ENCODE results near the gene TNFRSF8.

DNA sequence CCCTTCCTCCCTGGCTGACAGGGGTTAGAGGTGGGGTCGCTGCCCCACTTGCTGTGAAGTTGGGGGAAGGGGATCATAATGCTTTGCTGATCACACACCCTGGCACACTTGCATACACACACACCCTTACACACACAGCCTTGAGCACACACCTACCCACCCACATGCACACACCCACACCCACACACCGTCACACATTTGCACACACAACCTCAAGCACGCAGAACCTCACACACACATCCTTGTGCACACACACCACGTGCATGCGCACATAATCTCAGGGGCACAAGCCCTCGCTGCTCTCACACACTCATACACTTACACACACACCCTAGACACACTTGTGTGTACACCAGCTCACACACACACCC is 16.4 kb upstream of the TNFRSF8 start:
- TF ChIP-seq CTCF (IDR thresholded peaks at IDR 0.05), result no peak
- no peak for TF ChIP-seq POLR2A (IDR thresholded peaks at IDR 0.05)

All from esophagus squamous epithelium (tissue), 4 donors.